GM19239 (cell line): ENCODE results near the gene ADAMTS4.
A peak's percentile ranks its signal among the peaks of the same experiment; 100 is the strongest.

ENCODE experiments used
- DNase-seq: peaks from one replicate; pipeline ENCODE4 v3.0.0; 2011; ENCODE audit warnings: low spot score; ENCODE audit not compliant: insufficient read length
- FAIRE-seq: peaks from 2 replicates; lab custom pipeline; 2011; peaks lifted over from hg19 to GRCh38; lab: Jason Lieb, UNC

ADAMTS4 gene

GRCh38 chr1:161177112-161177935 lies 21.5 kb downstream of the ADAMTS4 start, which contains the start of gene B4GALT3:
TSS of gene B4GALT3 (minus strand) at chr1:161177507. CDS start at chr1:161176060, 1,447 bp downstream.
- DNase-seq, result no peak

GRCh38 chr1:161176468-161177111 lies 22.3 kb downstream of the ADAMTS4 start:
- FAIRE-seq (no peak), DNase-seq (no peak)

More at GRCh38 chr1:161177112-161177935, 21.5 kb downstream of the ADAMTS4 start, which contains the start of gene B4GALT3:
- peak; percentile 59 for FAIRE-seq

GRCh38 chr1:161175771-161176453 lies 22.9 kb downstream of the ADAMTS4 start:
- DNase-seq (no peak), FAIRE-seq (no peak)

DNA sequence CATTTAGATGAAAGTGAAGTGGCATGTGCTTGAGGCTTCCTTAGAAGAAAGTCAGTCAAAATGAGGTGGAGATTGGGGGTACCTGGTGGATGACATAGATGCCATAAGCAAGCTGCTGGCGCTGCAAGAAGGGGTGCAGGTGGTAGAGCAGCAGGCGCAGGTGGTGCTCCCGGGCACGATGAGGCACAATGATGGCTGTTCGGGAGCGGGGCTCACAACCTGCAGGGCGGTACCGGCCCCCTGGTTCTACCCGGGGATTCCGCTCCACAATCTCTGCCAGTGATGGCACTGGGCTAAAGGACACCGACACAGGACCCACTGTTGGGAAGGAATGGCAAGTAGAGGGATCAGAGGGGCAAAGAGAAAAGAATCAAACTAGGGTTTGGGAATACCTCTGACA lies 23.9 kb downstream of the ADAMTS4 start:
- FAIRE-seq (no peak), DNase-seq (no peak)

DNA sequence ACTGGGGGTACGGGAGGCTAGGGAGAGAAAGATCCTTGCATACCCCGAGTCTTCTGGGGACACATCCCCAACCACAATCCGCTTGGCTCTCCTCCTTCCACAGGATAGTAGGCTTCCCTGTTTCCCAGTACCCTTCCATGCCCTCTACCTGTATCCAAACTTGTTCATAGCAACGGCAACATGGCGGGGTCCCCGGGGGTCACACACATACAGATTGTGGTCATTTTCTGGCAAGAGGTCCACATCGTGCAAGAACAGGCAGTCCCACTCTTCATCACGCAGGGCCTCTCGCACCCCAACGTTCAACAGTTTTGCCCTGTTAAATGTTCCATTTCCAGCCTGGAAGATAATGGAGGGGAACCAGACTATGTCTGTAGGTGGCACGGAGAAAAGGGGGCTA lies 25.1 kb downstream of the ADAMTS4 start:
- FAIRE-seq (no peak), DNase-seq (no peak)

GRCh38 chr1:161172776-161173376 lies 26.0 kb downstream of the ADAMTS4 start:
- DNase-seq, result no peak
- FAIRE-seq, result no peak

DNA sequence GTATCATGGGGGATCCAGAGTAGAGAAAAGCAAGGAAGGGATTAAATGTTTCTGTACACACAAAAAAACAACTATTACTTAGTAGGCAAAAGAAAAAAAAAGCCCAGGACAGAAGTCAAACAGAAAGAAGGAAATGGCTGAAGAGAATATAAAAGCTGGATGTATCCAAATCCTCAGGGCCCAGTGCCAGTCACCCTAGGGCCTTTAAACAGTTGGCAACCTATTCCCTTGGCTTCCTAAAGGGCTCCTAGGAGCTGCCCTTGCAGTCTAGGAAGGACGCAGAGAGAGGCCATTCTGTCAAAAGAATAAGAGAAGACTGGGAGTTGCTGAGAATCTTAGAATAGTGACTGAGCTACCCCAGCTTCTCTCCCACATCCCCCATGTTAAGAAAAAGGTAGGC lies 26.5 kb downstream of the ADAMTS4 start:
- DNase-seq, result no peak
- no peak for FAIRE-seq

GRCh38 chr1:161171696-161172095 lies 27.2 kb downstream of the ADAMTS4 start:
- no peak for DNase-seq
- no peak for FAIRE-seq

GRCh38 chr1:161171191-161171590 lies 27.7 kb downstream of the ADAMTS4 start:
- FAIRE-seq (no peak), DNase-seq (no peak)

DNA sequence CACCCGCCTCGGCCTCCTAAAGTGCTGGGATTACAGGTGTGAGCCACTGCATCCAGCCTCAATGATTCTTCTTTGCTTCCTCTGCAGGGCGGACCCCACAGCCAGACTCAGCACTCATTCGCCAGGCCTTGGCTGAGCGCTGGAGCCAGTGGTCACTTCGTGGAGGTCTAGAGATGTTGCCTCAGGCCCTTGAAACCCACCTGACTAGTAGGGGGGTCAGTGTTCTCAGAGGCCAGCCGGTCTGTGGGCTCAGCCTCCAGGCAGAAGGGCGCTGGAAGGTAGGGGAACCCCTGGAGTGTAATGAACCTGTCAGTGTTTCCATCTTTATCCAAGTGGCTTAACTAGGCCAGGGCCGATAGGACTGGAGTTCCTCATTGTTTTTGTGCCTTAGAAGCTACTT lies 29.9 kb downstream of the ADAMTS4 start:
- FAIRE-seq (no peak), DNase-seq (no peak)

DNA sequence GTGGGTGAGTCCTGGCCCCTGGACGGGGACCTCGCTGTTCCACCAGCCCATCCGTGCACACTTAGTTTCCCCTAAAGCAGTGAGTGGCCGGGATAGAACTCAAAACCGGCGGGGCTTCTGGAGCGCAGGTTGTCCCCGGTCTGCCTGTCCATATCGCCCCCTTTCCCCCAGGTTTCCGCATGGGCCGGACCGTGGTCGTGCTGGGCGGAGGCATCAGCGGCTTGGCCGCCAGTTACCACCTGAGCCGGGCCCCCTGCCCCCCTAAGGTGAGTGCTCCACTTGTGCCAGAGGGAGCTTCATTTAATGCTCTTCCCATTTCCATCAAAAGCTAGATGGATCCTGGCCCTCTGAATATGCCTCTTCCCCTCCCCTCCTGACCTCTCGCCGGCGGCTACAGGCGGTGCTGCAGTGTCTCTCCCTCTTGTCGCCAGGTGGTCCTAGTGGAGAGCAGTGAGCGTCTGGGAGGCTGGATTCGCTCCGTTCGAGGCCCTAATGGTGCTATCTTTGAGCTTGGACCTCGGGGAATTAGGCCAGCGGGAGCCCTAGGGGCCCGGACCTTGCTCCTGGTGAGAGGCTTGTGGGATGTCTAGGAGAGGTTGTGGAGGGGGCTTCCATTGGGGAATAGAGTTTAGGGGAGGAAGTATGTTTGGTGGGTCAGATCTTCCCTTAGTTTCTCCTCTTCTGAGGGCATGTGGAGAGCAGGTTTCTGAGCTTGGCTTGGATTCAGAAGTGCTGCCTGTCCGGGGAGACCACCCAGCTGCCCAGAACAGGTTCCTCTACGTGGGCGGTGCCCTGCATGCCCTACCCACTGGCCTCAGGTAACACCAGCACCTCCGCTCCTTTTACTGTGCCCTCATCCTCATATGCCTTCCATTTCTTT lies 31.9 kb downstream of the ADAMTS4 start:
- DNase-seq (no peak), FAIRE-seq (peak; percentile 44)

DNA sequence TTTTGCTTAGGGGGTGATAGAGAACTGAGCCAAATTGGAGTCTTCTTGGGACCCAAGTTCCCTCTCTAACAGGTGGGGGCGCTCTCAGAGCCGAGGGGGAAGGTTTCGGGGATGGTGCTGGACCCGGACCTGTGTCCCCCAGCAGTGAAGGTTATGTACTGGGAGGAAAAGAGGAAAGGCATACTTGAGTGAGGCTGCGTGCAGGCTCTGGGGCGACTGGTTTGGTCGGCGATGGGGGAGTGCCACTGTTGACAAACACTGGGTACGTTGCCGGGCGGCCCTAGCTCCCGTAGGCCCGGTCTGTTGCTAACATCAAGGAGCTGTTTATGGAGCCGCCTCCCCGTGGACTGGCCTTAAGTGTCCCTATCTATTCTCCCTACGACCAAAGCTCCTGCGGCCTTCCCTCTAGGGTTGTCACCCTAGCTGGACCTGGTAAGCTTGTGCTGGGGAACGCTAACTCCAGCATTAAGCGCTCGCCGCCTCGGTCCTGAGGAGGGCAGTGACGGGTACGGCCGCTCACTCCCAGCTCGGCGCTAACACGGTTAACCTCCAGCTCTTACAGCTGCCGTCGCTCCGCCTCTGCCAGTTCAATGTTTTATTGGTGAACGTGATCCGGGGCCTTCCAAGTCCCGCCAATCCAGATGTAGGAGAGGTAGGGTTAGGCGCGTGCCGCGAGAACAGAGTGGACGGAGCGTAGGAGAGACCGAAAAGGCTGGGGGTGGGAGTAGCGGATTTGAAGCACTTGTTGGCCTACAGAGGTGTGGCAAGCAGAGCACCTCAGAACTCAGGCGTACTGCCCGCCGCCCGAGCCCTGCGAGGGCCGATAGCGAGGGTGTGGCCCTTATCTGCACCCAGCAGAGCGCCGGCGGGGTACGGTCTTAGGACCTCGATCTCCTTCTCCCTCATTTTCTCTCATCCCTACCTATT lies 32.8 kb downstream of the ADAMTS4 start, which contains the start of gene PPOX:
TSS of gene PPOX (plus strand) at position 685 of the 927 bp plus-strand sequence. CDS start 422 bp downstream, outside the sequence.
- FAIRE-seq, result peak; percentile 99
- DNase-seq, result peak; percentile 79

GRCh38 chr1:161164901-161165610 lies 33.8 kb downstream of the ADAMTS4 start:
- FAIRE-seq (no peak), DNase-seq (no peak)

GRCh38 chr1:161163793-161164192 lies 35.1 kb downstream of the ADAMTS4 start:
- FAIRE-seq (no peak), DNase-seq (no peak)

DNA sequence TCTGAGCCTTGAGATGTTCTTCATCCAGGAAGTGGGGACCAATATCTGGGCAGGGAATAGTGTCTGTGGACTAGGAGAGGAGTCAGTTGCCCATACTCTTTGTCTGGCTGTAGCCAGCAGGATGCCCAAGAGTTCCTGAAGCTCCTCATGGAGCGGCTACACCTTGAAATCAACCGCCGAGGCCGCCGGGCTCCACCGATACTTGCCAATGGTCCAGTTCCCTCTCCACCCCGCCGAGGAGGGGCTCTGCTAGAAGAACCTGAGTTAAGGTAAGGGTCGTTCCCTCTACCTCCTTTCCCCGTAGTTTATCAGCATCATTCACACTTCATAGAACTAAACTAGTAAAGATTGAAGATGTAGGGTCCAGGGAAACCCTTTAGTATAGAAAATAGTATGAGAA lies 36.0 kb downstream of the ADAMTS4 start:
- no peak for FAIRE-seq
- no peak for DNase-seq

DNA sequence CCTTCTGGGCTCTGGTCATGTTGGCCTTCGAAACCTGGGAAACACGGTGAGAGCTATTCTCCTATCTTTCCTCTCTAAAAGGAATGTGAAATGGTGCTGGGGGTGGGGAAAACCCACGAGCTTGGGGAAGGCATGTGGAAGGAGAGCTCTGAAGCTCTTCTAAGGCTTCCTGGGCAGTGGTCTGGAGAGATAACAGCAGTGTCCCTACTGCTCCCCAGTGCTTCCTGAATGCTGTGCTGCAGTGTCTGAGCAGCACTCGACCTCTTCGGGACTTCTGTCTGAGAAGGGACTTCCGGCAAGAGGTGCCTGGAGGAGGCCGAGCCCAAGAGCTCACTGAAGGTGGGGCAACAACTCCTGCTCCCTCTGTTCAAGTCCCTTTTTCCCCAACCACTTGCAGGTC lies 36.8 kb downstream of the ADAMTS4 start:
- FAIRE-seq (no peak), DNase-seq (no peak)

GRCh38 chr1:161161652-161162051 lies 37.2 kb downstream of the ADAMTS4 start:
- FAIRE-seq, result no peak

GRCh38 chr1:161160671-161161145 lies 38.1 kb downstream of the ADAMTS4 start:
- FAIRE-seq, result no peak
- no peak for DNase-seq

More at GRCh38 chr1:161161652-161162051, 37.2 kb downstream of the ADAMTS4 start:
- no peak for DNase-seq
